Measurements from ENCODE around the gene OR7A5. TPM values are rescaled to one million over a fixed set of nuclear protein-coding genes. Genes with fewer than 3 reads are reported as not detected.

The OR7A5 gene
- total and polyA plus RNA-seq, 2 of the 8 experiments (the other 6 are each of a cell fraction or from before 2014, with no cell fraction given) = not detected

DNA sequence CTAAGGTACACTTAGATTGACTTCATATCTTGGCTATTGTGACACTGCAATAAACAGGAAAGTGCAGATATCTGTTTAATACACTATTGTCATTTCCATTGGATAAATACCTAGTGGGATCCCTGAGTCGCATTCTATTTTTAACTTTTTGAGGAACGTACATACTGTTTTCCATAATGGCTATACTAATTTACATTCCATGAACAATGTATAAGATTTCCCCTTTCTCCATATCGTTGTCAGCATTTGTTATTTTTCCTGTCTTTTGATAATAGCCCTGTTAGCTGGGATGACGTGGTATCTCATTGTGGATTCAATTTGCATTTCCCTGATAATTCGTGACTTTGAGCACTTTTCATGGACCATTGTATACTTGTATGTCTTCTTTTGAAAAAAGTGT lies 33.5 kb upstream of the OR7A5 start:
- 74% methylated on average over 5 of the region's 5 CpGs; no CpG with 5 or more reads in 1 of the 2 experiments for WGBS, 2 experiments (ENCODE audit: extremely low coverage in 1 of 2, insufficient coverage in 1 of 2, insufficient read length in 1 of 2, insufficient replicate concordance in 2 of 2, low coverage in 1 of 2, low lambda C conversion rate in 2 of 2, missing lambda C conversion rate in 1 of 2)
- Histone ChIP-seq H4K20me1 (replicated peaks in 1 of 2; ENCODE audit: control insufficient read depth in 1 of 2, insufficient read depth in 2 of 2, low read length in 2 of 2) (no peaks in the 10 kb centered on the region), H3K27ac (ENCODE audit: low read depth, low read length) (no peak overlapping the region), H2BK20ac (ENCODE audit: low read length) (no peak overlapping the region), H3K23me2 (ENCODE audit: low read depth, low read length) (no peaks in the 10 kb centered on the region; the same call in 1 of the 2 replicates), H3K27me3 (replicated peaks in 1 of 4; ENCODE audit: control insufficient read depth in 3 of 4, extremely low read depth in 1 of 4, insufficient read depth in 3 of 4, low read length in 3 of 4) (no peaks in the 10 kb centered on the region), H3K4ac (replicated peaks; ENCODE audit: insufficient read length, low read depth, low read length) (no peak overlapping the region), H3K23ac (ENCODE audit: insufficient read length) (no peak overlapping the region), H3K79me1 (ENCODE audit: low read depth, low read length) (no peaks in the 10 kb centered on the region), H2BK5ac (ENCODE audit: low read depth, low read length) (no peak overlapping the region), H4K91ac (replicated peaks; ENCODE audit: insufficient read length, low read length) (no peak overlapping the region), H3K9me3 (ENCODE audit: insufficient read depth in 2 of 2, low read depth in 1 of 2, low read length in 1 of 2) (peaks cover 41 to 47% of the 10 kb centered on the region in 2 experiments), H4K8ac (ENCODE audit: extremely low read depth, insufficient read depth, low read length) (no peak overlapping the region), H2AFZ (ENCODE audit: low read length) (no peak overlapping the region), H3K79me2 (ENCODE audit: control insufficient read depth in 1 of 2, insufficient read depth in 2 of 2, low read length in 2 of 2) (no peaks in the 10 kb centered on the region), H3K4me1 (replicated peaks in 1 of 4; ENCODE audit: control insufficient read depth in 3 of 4, insufficient read depth in 4 of 4, low read length in 3 of 4) (no peaks in the 10 kb centered on the region), H2BK12ac (ENCODE audit: low read depth, low read length) (no peak overlapping the region), H3K14ac (ENCODE audit: insufficient read length) (no peak overlapping the region), H3K36me3 (ENCODE audit: control insufficient read depth in 2 of 4, insufficient read depth in 4 of 4, low read length in 3 of 4) (no peaks in the 10 kb centered on the region), H3K4me3 (ENCODE audit: extremely low read depth in 1 of 4, insufficient read depth in 2 of 4, low read depth in 3 of 4, low read length in 4 of 4) (no peak overlapping the region), H3K56ac (replicated peaks; ENCODE audit: insufficient read length, low read depth, low read length) (no peak overlapping the region), H2BK120ac (replicated peaks; ENCODE audit: low read depth, low read length) (no peak overlapping the region), H4K5ac (ENCODE audit: insufficient read length, low read depth, low read length) (no peak overlapping the region), H3K18ac (ENCODE audit: extremely low read depth, low read length) (no peak overlapping the region), H2AK5ac (ENCODE audit: low read depth, low read length) (no peak overlapping the region), H3K4me2 (ENCODE audit: insufficient read depth in 1 of 2, low read depth in 2 of 2, low read length in 2 of 2) (no peak overlapping the region), H2BK15ac (ENCODE audit: low read length) (no peak overlapping the region), H3K9ac (replicated peaks in 1 of 4; ENCODE audit: extremely low read depth in 1 of 4, low read depth in 3 of 4, low read length in 3 of 4) (no peak overlapping the region)
- no peak for FAIRE-seq
- no peak for DNase-seq (ENCODE audit: low read depth in 1 of 2, low spot score in 2 of 2)
- POLR2A ChIA-PET (ENCODE audit: partially characterized antibody) = no interaction called here
- CTCF ChIA-PET (ENCODE audit: partially characterized antibody) = no interaction called here
- TF ChIP-seq CTBP2 (IDR thresholded peaks at IDR 0.05; ENCODE audit: borderline replicate concordance, insufficient read depth, insufficient read length, low read length) (no peak), BRCA1 (IDR thresholded peaks at IDR 0.05; ENCODE audit: low read depth, low read length) (no peak), CTCF (IDR thresholded peaks at IDR 0.05; ENCODE audit: control extremely low read depth in 1 of 3, insufficient read depth in 1 of 3, low read depth in 1 of 3, low read length in 3 of 3) (no peak), NANOG (IDR thresholded peaks at IDR 0.05; ENCODE audit: insufficient read depth, low read depth, low read length, poor library complexity, severe bottlenecking) (no peak), SP1 (IDR thresholded peaks at IDR 0.05; ENCODE audit: low read depth, low read length) (no peak), BACH1 (IDR thresholded peaks at IDR 0.05; ENCODE audit: low read length) (no peak), RNF2 (IDR thresholded peaks at IDR 0.05; ENCODE audit: borderline replicate concordance, low read depth, low read length, missing control alignments, poor library complexity, severe bottlenecking) (no peak), JUN (IDR thresholded peaks at IDR 0.05; ENCODE audit: low read depth, low read length) (no peak), POLR2AphosphoS5 (IDR thresholded peaks at IDR 0.05; ENCODE audit: low read depth, low read length) (no peak), SAP30 (IDR thresholded peaks at IDR 0.05; ENCODE audit: insufficient read depth, insufficient replicate concordance, low read length) (no peak), SP2 (IDR thresholded peaks at IDR 0.05; ENCODE audit: low read length) (no peak), YY1 (IDR thresholded peaks at IDR 0.05; ENCODE audit: low read depth, low read length) (no peak), POLR2A (IDR thresholded peaks at IDR 0.05; ENCODE audit: control extremely low read depth in 1 of 2, low read depth in 2 of 2, low read length in 2 of 2) (no peak)
